MM.1S (cell line): ENCODE results near the gene RPL18.

ENCODE experiments used
- CTCF ChIP-seq: fragments of 300-600 bp; sonication (generic); IDR thresholded peaks from 2 replicates; pipeline ENCODE4 v1.5.1; 2016; ENCODE audit warnings: antibody characterized with exemption, low read length, mixed read lengths
- EZH2phosphoT487 ChIP-seq: fragments of 300-600 bp; sonication (generic); IDR thresholded peaks from 2 replicates; pipeline ENCODE4 v1.6.1; 2018; ENCODE audit warnings: antibody characterized with exemption, low read length

GRCh38 chr19:48635263-48635965 lies 16.4 kb upstream of the RPL18 start:
- TF ChIP-seq CTCF, result no peak
- TF ChIP-seq EZH2phosphoT487, result no peak
